ENCODE measurements around the gene MFAP4. TPM values are rescaled to one million over a fixed set of nuclear protein-coding genes. Genes with fewer than 3 reads are reported as not detected.

Gene MFAP4
- total RNA-seq, 1 donor from 2014 or later = 0.26 TPM

- peaks cover 3% of the 10 kb centered on the region for H3K36me3 ChIP-seq (ENCODE audit: control insufficient read depth, insufficient read depth, low read length)
- no peaks in the 10 kb centered on the region for H3K27me3 ChIP-seq (ENCODE audit: control insufficient read depth, insufficient read depth, low read length)
- DNase-seq (ENCODE audit: low read depth) (no peak), FAIRE-seq (no peak)
- no peak for TF ChIP-seq CTCF (IDR thresholded peaks at IDR 0.05; ENCODE audit: insufficient read depth, low read length, severe bottlenecking)
- H3K4me3 ChIP-seq (ENCODE audit: low read depth, low read length) = no peak overlapping the region
These were observed 49.3 kb downstream of the MFAP4 start for GRCh38 chr17:19337712-19338023.

- H3K27me3 ChIP-seq (ENCODE audit: control insufficient read depth, insufficient read depth, low read length) = no peaks in the 10 kb centered on the region
- H3K36me3 ChIP-seq (ENCODE audit: control insufficient read depth, insufficient read depth, low read length) = peaks cover 6% of the 10 kb centered on the region
- FAIRE-seq = no peak
- no peak overlapping the region for H3K4me3 ChIP-seq (ENCODE audit: low read depth, low read length)
- DNase-seq (ENCODE audit: low read depth) = no peak
- peak; percentile 15 for TF ChIP-seq CTCF (IDR thresholded peaks at IDR 0.05; ENCODE audit: insufficient read depth, low read length, severe bottlenecking)
These were observed 49.9 kb downstream of the MFAP4 start for GRCh38 chr17:19336938-19337711.

GRCh38 chr17:19335951-19336631, 50.9 kb downstream of the MFAP4 start:
- Histone ChIP-seq H3K36me3 (ENCODE audit: control insufficient read depth, insufficient read depth, low read length) (peaks cover 12% of the 10 kb centered on the region), H3K4me3 (ENCODE audit: low read depth, low read length) (no peak overlapping the region), H3K27me3 (ENCODE audit: control insufficient read depth, insufficient read depth, low read length) (no peaks in the 10 kb centered on the region)
- FAIRE-seq (no peak), DNase-seq (ENCODE audit: low read depth) (no peak)
- TF ChIP-seq CTCF (IDR thresholded peaks at IDR 0.05; ENCODE audit: insufficient read depth, low read length, severe bottlenecking) = no peak

- FAIRE-seq (no peak), DNase-seq (ENCODE audit: low read depth) (no peak)
- no peak overlapping the region for H3K4me3 ChIP-seq (ENCODE audit: low read depth, low read length)
- no peak for TF ChIP-seq CTCF (IDR thresholded peaks at IDR 0.05; ENCODE audit: insufficient read depth, low read length, severe bottlenecking)
- H3K36me3 ChIP-seq (ENCODE audit: control insufficient read depth, insufficient read depth, low read length) = peaks cover 12% of the 10 kb centered on the region
- H3K27me3 ChIP-seq (ENCODE audit: control insufficient read depth, insufficient read depth, low read length) = no peaks in the 10 kb centered on the region
These were observed 52.7 kb downstream of the MFAP4 start for GRCh38 chr17:19334331-19334730.

GRCh38 chr17:19333736-19334290, 53.2 kb downstream of the MFAP4 start:
- peaks cover 14% of the 10 kb centered on the region for H3K36me3 ChIP-seq (ENCODE audit: control insufficient read depth, insufficient read depth, low read length)
- TF ChIP-seq CTCF (IDR thresholded peaks at IDR 0.05; ENCODE audit: insufficient read depth, low read length, severe bottlenecking) = no peak
- DNase-seq (ENCODE audit: low read depth) = no peak
- H3K27me3 ChIP-seq (ENCODE audit: control insufficient read depth, insufficient read depth, low read length) = no peaks in the 10 kb centered on the region
- no peak for FAIRE-seq
- no peak overlapping the region for H3K4me3 ChIP-seq (ENCODE audit: low read depth, low read length)

Other genes starting within 250 kb of the MFAP4 start
- 13.7 and 23.3 TPM in 2 replicates for gene EPN2, start 149.8 kb downstream of the MFAP4 start, total RNA-seq
- gene B9D1, start 24.5 kb downstream of the MFAP4 start, total RNA-seq = 12.4 and 28.0 TPM in 2 replicates
- 6.8 and 11.1 TPM in 2 replicates for gene MAPK7, start 8.7 kb downstream of the MFAP4 start, total RNA-seq
- 0.26 and 0.64 TPM in 2 replicates for gene RNF112, start 24.0 kb upstream of the MFAP4 start, total RNA-seq
- gene SLC47A1, start 146.7 kb upstream of the MFAP4 start, total RNA-seq = 1.3 and 1.6 TPM in 2 replicates